ENCODE data around the gene ACOT9. TPM values are rescaled to one million over a fixed set of nuclear protein-coding genes. Genes with fewer than 3 reads are reported as not detected.

ACOT9 gene
- total RNA-seq, 1 experiment from 2014 or later = 44.5 TPM

GRCh38 chrX:23789386-23790154 lies 46.5 kb upstream of the ACOT9 start:
- intact Hi-C loops (cut with micrococcal nuclease; ENCODE audit: unreplicated experiment) = no loop called here
- ATAC-seq = no peak; the same call in 1 of the 2 replicates
- in situ Hi-C loops (cut with HindIII; ENCODE audit: low pct_unique_long_range_greater_than_20kb, low sequenced_read_pairs) = no loop called here
- no peak for DNase-seq (ENCODE audit: low read depth, low spot score)
- Histone ChIP-seq H3K27ac (ENCODE audit: low read length) (0 out of 2 replicates have a peak overlapping the region, but pooled peaks have one; percentile 23), H3K27me3 (ENCODE audit: control insufficient read depth, insufficient read depth, low read length) (no peaks in the 10 kb centered on the region), H3K9me3 (ENCODE audit: control insufficient read depth, insufficient read depth, low read depth, low read length) (no peaks in the 10 kb centered on the region), H3K4me3 (ENCODE audit: low read depth in 2 of 2, low read length in 2 of 2) (no peak overlapping the region), H3K36me3 (ENCODE audit: control insufficient read depth, insufficient read depth, low read length) (peaks cover 3% of the 10 kb centered on the region; the same call in 1 of the 2 replicates), H3K4me1 (ENCODE audit: control insufficient read depth, insufficient read depth, low read length) (no peaks in the 10 kb centered on the region)
- no peak for TF ChIP-seq SIN3A (IDR thresholded peaks at IDR 0.05; ENCODE audit: borderline replicate concordance, insufficient read depth, low read depth, low read length)
- no peak for TF ChIP-seq TCF7L2 (IDR thresholded peaks at IDR 0.05; ENCODE audit: low read depth, low read length)
- no peak for TF ChIP-seq REST (IDR thresholded peaks at IDR 0.05; ENCODE audit: insufficient read depth in 1 of 2, low read depth in 2 of 2, low read length in 1 of 2)
- no peak for TF ChIP-seq CTCF (IDR thresholded peaks at IDR 0.05)
- TF ChIP-seq POLR2AphosphoS5 (IDR thresholded peaks at IDR 0.05; ENCODE audit: low read depth, low read length) = no peak
- POLR2A ChIA-PET = interaction anchor here (0.6 to 1.6 kb wide), 5 partner anchors 18 to 109 kb away, joined by 3 to 12 read pairs (median 7); partner anchors contain the start of gene ACOT9
- CTCF ChIA-PET = no interaction called here
- no TSS peak for BruUV-seq (replicated peaks)

- ChIA-PET POLR2A (interaction anchor here (0.7 to 1.1 kb wide), 3 partner anchors 18 to 46 kb away, joined by 6 to 12 read pairs (median 7); partner anchors contain the start of gene ACOT9), CTCF (no interaction called here)
- Histone ChIP-seq H3K4me1 (ENCODE audit: control insufficient read depth, insufficient read depth, low read length) (no peaks in the 10 kb centered on the region), H3K4me3 (ENCODE audit: low read depth in 2 of 2, low read length in 2 of 2) (no peak overlapping the region), H3K27me3 (ENCODE audit: control insufficient read depth, insufficient read depth, low read length) (no peaks in the 10 kb centered on the region), H3K9me3 (ENCODE audit: control insufficient read depth, insufficient read depth, low read depth, low read length) (no peaks in the 10 kb centered on the region), H3K27ac (ENCODE audit: low read length) (peak overlapping the region; percentile 70), H3K36me3 (ENCODE audit: control insufficient read depth, insufficient read depth, low read length) (peaks cover 3% of the 10 kb centered on the region; the same call in 1 of the 2 replicates)
- DNase-seq (ENCODE audit: low read depth, low spot score) = no peak
- ATAC-seq = no peak
- no TSS peak for BruUV-seq (replicated peaks)
- in situ Hi-C loops (cut with HindIII; ENCODE audit: low pct_unique_long_range_greater_than_20kb, low sequenced_read_pairs) = no loop called here
- no peak for TF ChIP-seq TCF7L2 (IDR thresholded peaks at IDR 0.05; ENCODE audit: low read depth, low read length)
- intact Hi-C loops (cut with micrococcal nuclease; ENCODE audit: unreplicated experiment) = no loop called here
Measured at GRCh38 chrX:23788946-23789345, 45.9 kb upstream of the ACOT9 start.

GRCh38 chrX:23788521-23788920 lies 45.4 kb upstream of the ACOT9 start:
- TF ChIP-seq TCF7L2 (IDR thresholded peaks at IDR 0.05; ENCODE audit: low read depth, low read length) = no peak
- TF ChIP-seq POLR2AphosphoS5 (IDR thresholded peaks at IDR 0.05; ENCODE audit: low read depth, low read length) = no peak
- TF ChIP-seq CTCF (IDR thresholded peaks at IDR 0.05) = no peak
- no peak for TF ChIP-seq SIN3A (IDR thresholded peaks at IDR 0.05; ENCODE audit: borderline replicate concordance, insufficient read depth, low read depth, low read length)
- no peak for TF ChIP-seq REST (IDR thresholded peaks at IDR 0.05; ENCODE audit: insufficient read depth in 1 of 2, low read depth in 2 of 2, low read length in 1 of 2)

More at GRCh38 chrX:23788521-23788920, 45.4 kb upstream of the ACOT9 start:
- H3K4me1 ChIP-seq (ENCODE audit: control insufficient read depth, insufficient read depth, low read length) = no peaks in the 10 kb centered on the region
- ChIA-PET CTCF (no interaction called here), POLR2A (interaction anchor here (0.6 to 1.1 kb wide), 3 partner anchors 19 to 45 kb away, joined by 3 to 12 read pairs (median 6); partner anchors contain the start of gene ACOT9)
- ATAC-seq (no peak), DNase-seq (ENCODE audit: low read depth, low spot score) (no peak)
- H3K4me3 ChIP-seq (ENCODE audit: low read depth in 2 of 2, low read length in 2 of 2) = no peak overlapping the region
- peaks cover 3% of the 10 kb centered on the region; the same call in 1 of the 2 replicates for H3K36me3 ChIP-seq (ENCODE audit: control insufficient read depth, insufficient read depth, low read length)
- BruUV-seq (replicated peaks) = no TSS peak
- intact Hi-C loops (cut with micrococcal nuclease; ENCODE audit: unreplicated experiment) = no loop called here
- no peaks in the 10 kb centered on the region for H3K27me3 ChIP-seq (ENCODE audit: control insufficient read depth, insufficient read depth, low read length)
- H3K9me3 ChIP-seq (ENCODE audit: control insufficient read depth, insufficient read depth, low read depth, low read length) = no peaks in the 10 kb centered on the region
- in situ Hi-C loops (cut with HindIII; ENCODE audit: low pct_unique_long_range_greater_than_20kb, low sequenced_read_pairs) = no loop called here
- peak overlapping the region; percentile 70 for H3K27ac ChIP-seq (ENCODE audit: low read length)
